Skeletal muscle tissue (tissue), 4 donors: ENCODE data around the gene SEPTIN3. TPM values are rescaled to one million over a fixed set of nuclear protein-coding genes. Genes with fewer than 3 reads are reported as not detected.

Experiments
- H3K27ac ChIP-seq: one replicate; pipeline ENCODE4 v1.7.0; 2013; ENCODE audit warnings: mild to moderate bottlenecking, low read depth, low read length, inconsistent platforms
- H3K27me3 ChIP-seq, 3 donors: one replicate each; pipeline ENCODE4 v1.7.0; 2013; ENCODE audit warnings: low read length in 3 of 3; ENCODE audit not compliant: control insufficient read depth in 3 of 3, insufficient read depth in 3 of 3
- H3K36me3 ChIP-seq, 3 donors: one replicate each; pipeline ENCODE4 v1.7.0; 2013; ENCODE audit warnings: low read length in 3 of 3; ENCODE audit not compliant: control insufficient read depth in 3 of 3, insufficient read depth in 3 of 3
- H3K4me1 ChIP-seq, 3 donors: one replicate each; pipeline ENCODE4 v1.7.0; 2013; ENCODE audit warnings: low read length in 3 of 3, mild to moderate bottlenecking in 3 of 3; ENCODE audit not compliant: control insufficient read depth in 3 of 3, insufficient read depth in 3 of 3
- H3K4me3 ChIP-seq, 3 donors: one replicate each; pipeline ENCODE4 v1.7.0; 2013; ENCODE audit warnings: low read length in 3 of 3
- H3K9ac ChIP-seq, 3 donors: one replicate each; pipeline ENCODE4 v1.7.0; 2013; ENCODE audit warnings: low read length in 3 of 3, mild to moderate bottlenecking in 3 of 3, moderate library complexity in 2 of 3, low read depth in 1 of 3
- H3K9me3 ChIP-seq, 3 donors: one replicate each; pipeline ENCODE4 v1.7.0; 2013; ENCODE audit warnings: low read length in 3 of 3; ENCODE audit not compliant: control insufficient read depth in 3 of 3
- total RNA-seq: library from RNA; depleted of rRNA; stranded (reverse); fragments of >200 nt; gene quantifications from one replicate; pipeline ENCODE4 v1.2.3, GENCODE V29; 2014
- donor health status: Osteomylitis.

The SEPTIN3 gene
- total RNA-seq, 1 donor from 2014 or later, result 0.52 TPM

GRCh38 chr22:41992496-41992895 lies 23.3 kb downstream of the SEPTIN3 start:
- no peak overlapping the region for H3K27ac ChIP-seq
- H3K4me3 ChIP-seq, result no peak overlapping the region
- no peaks in the 10 kb centered on the region for H3K36me3 ChIP-seq
- H3K4me1 ChIP-seq, result no peaks in the 10 kb centered on the region
- H3K9ac ChIP-seq, result no peak overlapping the region
- H3K9me3 ChIP-seq, result no peaks in the 10 kb centered on the region
- peaks cover 4 to 18% (median 6%) of the 10 kb centered on the region in 3 donors for H3K27me3 ChIP-seq

GRCh38 chr22:41995211-41995610 lies 26.0 kb downstream of the SEPTIN3 start:
- Histone ChIP-seq H3K27me3 (peaks cover 0 to 23% (median 9%) of the 10 kb centered on the region in 3 donors), H3K27ac (no peak overlapping the region), H3K9ac (no peak overlapping the region), H3K36me3 (no peaks in the 10 kb centered on the region), H3K4me3 (no peak overlapping the region), H3K4me1 (peaks cover 0 to 14% (median 0%) of the 10 kb centered on the region in 3 donors), H3K9me3 (no peaks in the 10 kb centered on the region)

GRCh38 chr22:41996826-41997225 lies 27.6 kb downstream of the SEPTIN3 start:
- H3K9ac ChIP-seq, result no peak overlapping the region
- peaks cover 0 to 14% (median 9%) of the 10 kb centered on the region in 3 donors for H3K27me3 ChIP-seq
- no peaks in the 10 kb centered on the region for H3K9me3 ChIP-seq
- peaks cover 0 to 14% (median 0%) of the 10 kb centered on the region in 3 donors for H3K4me1 ChIP-seq
- no peak overlapping the region for H3K4me3 ChIP-seq
- no peaks in the 10 kb centered on the region for H3K36me3 ChIP-seq
- H3K27ac ChIP-seq, result no peak overlapping the region

GRCh38 chr22:41998361-41999261 lies 29.4 kb downstream of the SEPTIN3 start, which contains the start of gene WBP2NL:
Gene WBP2NL, plus strand, starts transcription at chr22:41998788. Its CDS starts 31 bp downstream, at chr22:41998819.
- H3K9ac ChIP-seq, result peak within 1 kb of the TSS in 2 of 3 donors; percentile 45 to 56

GRCh38 chr22:42000466-42000865 lies 31.2 kb downstream of the SEPTIN3 start:
- Histone ChIP-seq H3K9me3 (no peaks in the 10 kb centered on the region), H3K4me3 (no peak overlapping the region), H3K36me3 (no peaks in the 10 kb centered on the region), H3K4me1 (peaks cover 0 to 14% (median 0%) of the 10 kb centered on the region in 3 donors), H3K27me3 (peaks cover 0 to 13% (median 9%) of the 10 kb centered on the region in 3 donors), H3K9ac (no peak overlapping the region), H3K27ac (no peak overlapping the region)

More at GRCh38 chr22:41998361-41999261, 29.4 kb downstream of the SEPTIN3 start, which contains the start of gene WBP2NL:
- Histone ChIP-seq H3K4me1 (peaks cover 0 to 14% (median 0%) of the 10 kb centered on the region in 3 donors), H3K4me3 (peak within 1 kb of the TSS; percentile 57 to 80 (median 75)), H3K9me3 (no peaks in the 10 kb centered on the region), H3K36me3 (no peaks in the 10 kb centered on the region), H3K27me3 (peaks cover 0 to 13% (median 9%) of the 10 kb centered on the region in 3 donors), H3K27ac (no peak within 1 kb of the TSS)

GRCh38 chr22:42001121-42001520 lies 31.9 kb downstream of the SEPTIN3 start:
- Histone ChIP-seq H3K4me3 (no peak overlapping the region), H3K4me1 (peaks cover 0 to 14% (median 0%) of the 10 kb centered on the region in 3 donors), H3K27ac (no peak overlapping the region), H3K9ac (no peak overlapping the region), H3K27me3 (peaks cover 0 to 13% (median 9%) of the 10 kb centered on the region in 3 donors), H3K36me3 (no peaks in the 10 kb centered on the region), H3K9me3 (no peaks in the 10 kb centered on the region)

GRCh38 chr22:42001706-42002105 lies 32.5 kb downstream of the SEPTIN3 start:
- H3K27ac ChIP-seq, result no peak overlapping the region

GRCh38 chr22:42007922-42008321 lies 38.7 kb downstream of the SEPTIN3 start:
- H3K9me3 ChIP-seq, result peaks cover 0 to 6% (median 2%) of the 10 kb centered on the region in 3 donors
- H3K9ac ChIP-seq, result no peak overlapping the region

More at GRCh38 chr22:42001706-42002105, 32.5 kb downstream of the SEPTIN3 start:
- H3K9me3 ChIP-seq, result no peaks in the 10 kb centered on the region
- H3K36me3 ChIP-seq, result no peaks in the 10 kb centered on the region
- H3K27me3 ChIP-seq, result peaks cover 0 to 11% (median 9%) of the 10 kb centered on the region in 3 donors
- H3K9ac ChIP-seq, result no peak overlapping the region
- H3K4me3 ChIP-seq, result no peak overlapping the region
- H3K4me1 ChIP-seq, result peaks cover 0 to 14% (median 0%) of the 10 kb centered on the region in 3 donors

GRCh38 chr22:42010778-42011177 lies 41.5 kb downstream of the SEPTIN3 start:
- Histone ChIP-seq H3K9me3 (peaks cover 0 to 6% (median 2%) of the 10 kb centered on the region in 3 donors), H3K4me3 (no peak overlapping the region), H3K4me1 (no peaks in the 10 kb centered on the region), H3K9ac (no peak overlapping the region), H3K36me3 (no peaks in the 10 kb centered on the region), H3K27ac (no peak overlapping the region), H3K27me3 (peaks cover 0 to 2% (median 0%) of the 10 kb centered on the region in 3 donors)

More at GRCh38 chr22:42007922-42008321, 38.7 kb downstream of the SEPTIN3 start:
- Histone ChIP-seq H3K36me3 (no peaks in the 10 kb centered on the region), H3K27ac (no peak overlapping the region), H3K4me1 (no peaks in the 10 kb centered on the region), H3K27me3 (no peaks in the 10 kb centered on the region), H3K4me3 (no peak overlapping the region)

- Histone ChIP-seq H3K36me3 (no peaks in the 10 kb centered on the region), H3K9ac (no peak overlapping the region), H3K4me3 (no peak overlapping the region), H3K9me3 (peaks cover 0 to 6% (median 2%) of the 10 kb centered on the region in 3 donors), H3K4me1 (no peaks in the 10 kb centered on the region), H3K27ac (no peak overlapping the region), H3K27me3 (peaks cover 2 to 6% (median 3%) of the 10 kb centered on the region in 3 donors)
These were observed 44.1 kb downstream of the SEPTIN3 start for GRCh38 chr22:42013385-42013784.
